ENCODE data around the gene TRIM69. TPM values are rescaled to one million over a fixed set of nuclear protein-coding genes. Genes with fewer than 3 reads are reported as not detected.

The TRIM69 gene
- polyA plus RNA-seq, 3 donors, result 15.7 to 28.9 (median 26.2) TPM

GRCh38 chr15:44796508-44796907, 60.2 kb downstream of the TRIM69 start:
- no peak for DNase-seq

DNA sequence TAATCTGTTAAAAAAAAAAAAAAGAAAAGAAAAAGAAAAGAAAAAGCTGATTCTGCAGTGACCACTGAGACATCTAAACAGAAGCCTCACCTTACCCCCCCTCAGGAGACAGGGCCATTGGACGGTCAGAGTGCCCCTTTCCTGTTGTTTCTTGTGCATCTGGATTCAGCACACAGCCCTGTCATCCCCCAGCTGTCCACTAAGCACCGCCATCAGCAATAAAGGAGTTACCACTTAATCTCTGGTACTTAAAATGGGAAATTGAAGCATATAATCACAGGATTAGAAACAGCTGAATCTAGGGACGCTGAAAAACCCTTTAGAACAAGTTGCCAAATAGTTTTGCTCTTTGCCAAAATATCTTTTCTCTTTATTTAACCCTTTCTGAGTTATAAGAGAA, 62.5 kb downstream of the TRIM69 start:
- no peak for DNase-seq

- no peak for DNase-seq
Measured at GRCh38 chr15:44801364-44801763, 65.0 kb downstream of the TRIM69 start.

GRCh38 chr15:44801797-44802196, 65.5 kb downstream of the TRIM69 start:
- DNase-seq, result no peak

GRCh38 chr15:44802336-44802735, 66.0 kb downstream of the TRIM69 start:
- DNase-seq, result no peak

GRCh38 chr15:44804298-44805046, 68.1 kb downstream of the TRIM69 start:
- DNase-seq, result no peak

GRCh38 chr15:44808557-44808956, 72.2 kb downstream of the TRIM69 start:
- DNase-seq, result no peak

DNA sequence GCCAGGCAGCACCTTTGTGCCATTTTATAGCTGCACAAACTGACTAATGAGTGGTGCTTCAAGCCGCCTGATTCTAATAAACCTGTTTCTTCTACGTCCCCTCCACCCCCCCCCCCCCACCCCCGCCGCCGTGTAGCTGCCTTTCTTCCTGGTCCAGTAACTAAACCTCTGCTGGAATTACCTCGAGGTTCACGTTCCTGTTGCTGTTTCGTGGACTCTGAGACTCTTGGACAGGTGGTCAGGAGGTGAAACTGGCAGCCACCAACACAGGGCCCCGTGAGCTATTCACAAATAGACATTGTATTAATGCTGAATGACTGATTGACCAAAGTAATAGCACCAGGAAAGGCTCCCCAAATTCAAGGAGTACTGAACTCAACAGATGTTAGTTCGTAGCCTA, 73.9 kb downstream of the TRIM69 start:
- DNase-seq, result no peak

GRCh38 chr15:44811337-44811736, 75.0 kb downstream of the TRIM69 start:
- DNase-seq, result no peak

GRCh38 chr15:44812029-44812517, 75.7 kb downstream of the TRIM69 start:
- DNase-seq, result no peak

GRCh38 chr15:44813231-44813630, 76.9 kb downstream of the TRIM69 start:
- no peak for DNase-seq

Other genes with a start within 250 kb of the TRIM69 start
- 100 to 1,000 TPM in 2 of 3 donors, 10 to 100 TPM in 1; 92.0 to 115 (median 109) TPM for gene EIF3J, start 199.4 kb upstream of the TRIM69 start, polyA plus RNA-seq (ENCODE audit: insufficient read length in 3 of 3)
- gene SPG11, start 72.9 kb upstream of the TRIM69 start, polyA plus RNA-seq (ENCODE audit: insufficient read length in 3 of 3), result 100 to 1,000 TPM in 1 of 3 donors, 10 to 100 TPM in 2; 70.0 to 105 (median 80.9) TPM
- gene PATL2, start 25.2 kb upstream of the TRIM69 start, polyA plus RNA-seq (ENCODE audit: insufficient read length in 3 of 3), result 1 to 10 TPM in 2 of 3 donors, under 1 TPM in 1; 0.65 to 1.5 (median 1.3) TPM
- gene B2M, start 25.0 kb upstream of the TRIM69 start, polyA plus RNA-seq (ENCODE audit: insufficient read length in 3 of 3), result 100 to 1,000 TPM; 682 to 854 (median 828) TPM
- gene TERB2, start 220.2 kb downstream of the TRIM69 start, polyA plus RNA-seq (ENCODE audit: insufficient read length in 3 of 3), result not detected

All from renal pelvis (tissue), 4 donors.